PC-9 (cell line): Measurements from ENCODE around the gene MBOAT2.

Source experiments
- EZH2 ChIP-seq: fragments of 200-600 bp; sonication (generic); IDR thresholded peaks from 2 replicates; pipeline ENCODE4 v1.8.0; 2017; ENCODE audit warnings: antibody characterized with exemption, low read depth
- TF ChIP-seq, protein P1 (sequence below): fragments of 200-600 bp; sonication (generic); conservative IDR thresholded peaks from 2 replicates; pipeline ENCODE4 v1.6.1; 2017; ENCODE audit warnings: mixed run types, antibody characterized with exemption, mild to moderate bottlenecking, moderate library complexity

DNA sequence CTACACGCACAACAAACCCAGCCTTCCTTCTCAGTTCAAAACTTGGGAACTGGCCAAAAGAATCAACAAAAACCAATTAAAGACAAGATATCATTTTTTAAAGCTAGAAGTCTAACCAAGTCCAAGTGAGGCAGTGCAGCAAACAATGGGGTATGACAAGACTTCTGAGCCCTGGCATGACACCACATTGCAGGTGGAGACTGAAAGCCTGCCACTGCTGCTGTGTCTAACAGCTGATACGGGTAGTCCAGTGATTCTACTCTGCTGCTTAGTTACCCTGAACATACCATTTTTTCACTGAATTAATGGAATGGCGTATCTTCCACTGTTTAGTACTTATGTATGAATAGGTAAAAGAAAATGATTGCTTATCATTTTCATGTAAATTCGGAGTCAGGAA lies 118.7 kb downstream of the MBOAT2 start:
- TF ChIP-seq, protein P1, sequence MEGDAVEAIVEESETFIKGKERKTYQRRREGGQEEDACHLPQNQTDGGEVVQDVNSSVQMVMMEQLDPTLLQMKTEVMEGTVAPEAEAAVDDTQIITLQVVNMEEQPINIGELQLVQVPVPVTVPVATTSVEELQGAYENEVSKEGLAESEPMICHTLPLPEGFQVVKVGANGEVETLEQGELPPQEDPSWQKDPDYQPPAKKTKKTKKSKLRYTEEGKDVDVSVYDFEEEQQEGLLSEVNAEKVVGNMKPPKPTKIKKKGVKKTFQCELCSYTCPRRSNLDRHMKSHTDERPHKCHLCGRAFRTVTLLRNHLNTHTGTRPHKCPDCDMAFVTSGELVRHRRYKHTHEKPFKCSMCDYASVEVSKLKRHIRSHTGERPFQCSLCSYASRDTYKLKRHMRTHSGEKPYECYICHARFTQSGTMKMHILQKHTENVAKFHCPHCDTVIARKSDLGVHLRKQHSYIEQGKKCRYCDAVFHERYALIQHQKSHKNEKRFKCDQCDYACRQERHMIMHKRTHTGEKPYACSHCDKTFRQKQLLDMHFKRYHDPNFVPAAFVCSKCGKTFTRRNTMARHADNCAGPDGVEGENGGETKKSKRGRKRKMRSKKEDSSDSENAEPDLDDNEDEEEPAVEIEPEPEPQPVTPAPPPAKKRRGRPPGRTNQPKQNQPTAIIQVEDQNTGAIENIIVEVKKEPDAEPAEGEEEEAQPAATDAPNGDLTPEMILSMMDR = no peak
- TF ChIP-seq EZH2 = no peak
